Measurements from ENCODE around the gene CYB561. TPM values are rescaled to one million over a fixed set of nuclear protein-coding genes. Genes with fewer than 3 reads are reported as not detected.

The CYB561 gene
- total and polyA plus RNA-seq, 2 donors, result 13.5 to 17.9 TPM

DNA sequence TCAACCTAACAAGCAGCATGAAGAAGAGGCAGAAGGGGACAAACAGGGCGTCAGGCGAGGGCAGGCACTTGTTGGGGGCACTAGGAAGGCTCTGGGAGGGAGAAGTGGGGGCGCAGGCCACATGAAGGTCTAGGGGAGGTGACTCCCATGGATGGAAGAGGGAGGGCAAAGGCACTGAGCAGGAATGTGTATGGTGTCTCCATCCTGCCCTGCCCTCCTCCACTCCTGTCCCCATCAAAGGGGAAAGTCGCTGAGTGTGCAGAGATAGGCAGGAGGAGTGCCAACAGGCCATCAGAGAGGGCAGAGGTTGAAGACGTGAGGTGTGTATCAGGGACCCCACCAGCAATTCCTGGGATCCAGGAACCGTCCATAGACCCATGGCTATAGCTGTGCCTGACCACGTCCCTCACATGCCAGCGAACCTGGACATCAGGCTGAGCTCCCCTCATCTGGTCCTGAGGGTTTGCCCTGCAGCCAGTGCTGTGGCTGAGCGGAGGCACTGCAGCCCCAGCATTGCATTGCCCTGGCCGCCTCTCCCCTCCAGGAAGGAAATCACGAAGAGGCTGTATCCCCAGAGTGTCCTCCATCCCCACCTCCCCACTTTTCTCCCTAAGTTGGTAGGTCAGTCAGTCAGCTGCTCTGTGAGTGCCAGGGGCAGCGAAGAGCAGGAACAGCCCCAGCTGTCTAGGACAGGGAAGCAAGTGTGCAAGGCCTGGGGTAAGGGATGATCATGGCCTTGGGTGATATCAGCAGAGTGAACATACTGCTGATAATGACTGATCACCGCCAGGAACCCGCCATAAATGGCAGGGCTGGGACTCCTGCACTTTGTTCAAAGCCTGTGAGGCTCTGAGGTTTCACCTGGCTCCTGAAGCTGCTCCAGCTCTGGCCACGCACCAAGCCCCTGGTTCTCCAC lies 6.2 kb upstream of the CYB561 start:
- no peak overlapping the region for H3K27ac ChIP-seq (ENCODE audit: low read depth)
- 88% methylated on average over 15 of the region's 15 CpGs for WGBS

DNA sequence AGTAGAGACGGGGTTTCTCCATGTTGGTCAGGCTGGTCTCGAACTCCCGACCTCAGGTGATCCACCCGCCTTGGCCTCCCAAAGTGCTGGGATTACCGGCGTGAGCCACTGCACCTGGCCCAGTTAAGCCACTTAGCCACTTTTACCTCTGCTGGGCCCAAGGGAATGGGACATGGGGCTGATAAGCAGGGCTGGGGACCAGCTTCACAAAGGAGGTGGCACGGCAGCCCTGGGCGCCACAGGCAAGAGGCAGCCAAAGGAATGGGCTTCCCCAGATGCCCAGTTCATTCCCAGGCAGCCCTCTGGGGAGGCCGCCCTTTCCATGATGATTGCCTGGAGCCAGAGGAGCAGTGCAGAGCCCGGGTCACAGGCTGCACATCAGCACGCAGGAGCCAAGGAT lies 5.0 kb upstream of the CYB561 start:
- no peak for DNase-seq (ENCODE audit: extremely low spot score)
- Histone ChIP-seq H3K27ac (ENCODE audit: low read depth) (no peak overlapping the region), H3K36me3 (ENCODE audit: insufficient read depth) (no peaks in the 10 kb centered on the region), H3K4me1 (ENCODE audit: insufficient read depth) (no peaks in the 10 kb centered on the region), H3K4me3 (ENCODE audit: low read depth, low read length) (no peak overlapping the region)
- 93% methylated on average over 11 of the region's 11 CpGs for WGBS

More for the DNA sequence above, 6.2 kb upstream of the CYB561 start:
- Histone ChIP-seq H3K4me1 (ENCODE audit: insufficient read depth) (no peaks in the 10 kb centered on the region), H3K4me3 (ENCODE audit: low read depth, low read length) (no peak overlapping the region), H3K36me3 (ENCODE audit: insufficient read depth) (no peaks in the 10 kb centered on the region)
- no peak for DNase-seq (ENCODE audit: extremely low spot score)

DNA sequence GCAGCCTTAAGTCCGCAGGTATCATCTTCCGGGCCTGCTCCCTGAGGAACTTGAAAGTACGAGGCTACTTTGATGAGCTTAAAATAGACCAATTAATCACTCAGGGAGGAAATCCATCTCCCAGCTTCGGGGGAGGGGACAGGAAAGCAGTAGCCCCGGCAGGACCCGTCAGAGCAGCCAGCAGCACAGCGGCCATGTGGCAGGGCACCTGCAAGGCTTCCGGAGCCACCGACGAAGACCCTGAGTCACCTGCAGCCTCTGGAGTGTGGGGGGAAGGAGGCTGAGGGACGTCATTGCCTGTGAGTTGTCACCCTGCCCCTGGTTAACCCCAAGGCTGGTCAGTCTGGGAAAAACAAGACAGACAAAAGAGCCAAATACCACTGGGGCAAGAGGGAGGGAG lies 4.4 kb upstream of the CYB561 start:
- Histone ChIP-seq H3K4me1 (ENCODE audit: insufficient read depth) (no peaks in the 10 kb centered on the region), H3K36me3 (ENCODE audit: insufficient read depth) (no peaks in the 10 kb centered on the region), H3K4me3 (ENCODE audit: low read depth, low read length) (no peak overlapping the region), H3K27ac (ENCODE audit: low read depth) (no peak overlapping the region)
- DNase-seq (ENCODE audit: extremely low spot score), result no peak
- WGBS, result 51% methylated on average over 11 of the region's 11 CpGs

DNA sequence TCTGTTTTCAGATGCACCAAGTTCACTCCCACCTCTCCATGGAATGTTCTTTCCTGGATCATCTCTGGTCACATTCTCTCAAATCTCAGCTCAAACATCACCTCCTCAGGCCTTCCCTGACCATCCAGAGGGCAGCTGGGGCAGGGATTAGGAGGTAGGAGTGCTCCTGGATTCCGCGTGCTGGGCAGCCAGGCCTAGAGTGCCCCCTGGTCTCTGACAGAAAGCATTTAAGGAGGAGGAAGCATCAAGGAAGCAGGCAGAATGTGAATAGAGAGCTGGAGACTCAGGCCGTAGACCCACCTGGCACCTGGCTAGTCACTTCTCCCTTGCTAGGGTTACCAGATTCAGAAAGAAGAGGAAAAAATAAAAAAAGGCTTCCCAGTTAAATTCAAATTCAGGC lies 2.5 kb upstream of the CYB561 start:
- no peak overlapping the region for H3K4me3 ChIP-seq (ENCODE audit: low read depth, low read length)
- DNase-seq (ENCODE audit: extremely low spot score), result no peak

DNA sequence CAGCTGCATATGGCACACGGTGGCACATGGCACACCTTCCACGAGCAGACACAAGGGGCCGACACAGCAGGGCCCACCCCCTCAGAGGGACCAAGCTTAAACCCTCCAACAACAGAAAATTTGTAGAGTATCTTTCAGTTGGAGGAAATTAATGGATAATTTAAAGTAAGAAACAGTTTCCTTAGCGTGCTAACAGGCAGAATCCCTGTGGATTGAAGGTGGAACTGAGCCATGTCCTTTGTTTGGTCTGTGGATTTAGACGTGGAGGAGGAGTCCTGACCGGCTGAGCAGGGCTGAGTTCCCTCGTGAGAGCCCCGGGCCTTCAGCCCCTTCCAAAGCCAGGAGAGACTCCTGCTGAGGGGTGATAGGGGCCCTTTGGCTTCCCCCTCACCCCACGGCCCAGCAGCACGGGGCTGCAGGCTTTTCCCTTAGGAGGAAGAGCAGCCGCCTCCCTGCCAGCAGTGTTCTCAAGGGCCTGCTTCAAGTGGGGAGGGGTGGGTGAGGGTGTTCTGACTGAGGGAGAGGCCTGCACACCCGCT lies 1.4 kb upstream of the CYB561 start:
- H3K4me3 ChIP-seq (ENCODE audit: low read depth, low read length), result no peak overlapping the region
- no peaks in the 10 kb centered on the region for H3K4me1 ChIP-seq (ENCODE audit: insufficient read depth)
- WGBS, result 34% methylated on average over 12 of the region's 12 CpGs
- H3K27ac ChIP-seq (ENCODE audit: low read depth), result peak overlapping the region; percentile 52
- H3K36me3 ChIP-seq (ENCODE audit: insufficient read depth), result no peaks in the 10 kb centered on the region
- no peak for DNase-seq (ENCODE audit: extremely low spot score)

More for the DNA sequence above, 2.5 kb upstream of the CYB561 start:
- no peaks in the 10 kb centered on the region for H3K36me3 ChIP-seq (ENCODE audit: insufficient read depth)
- WGBS, result 95% methylated on average over 3 of the region's 3 CpGs
- H3K27ac ChIP-seq (ENCODE audit: low read depth), result no peak overlapping the region
- no peaks in the 10 kb centered on the region for H3K4me1 ChIP-seq (ENCODE audit: insufficient read depth)

DNA sequence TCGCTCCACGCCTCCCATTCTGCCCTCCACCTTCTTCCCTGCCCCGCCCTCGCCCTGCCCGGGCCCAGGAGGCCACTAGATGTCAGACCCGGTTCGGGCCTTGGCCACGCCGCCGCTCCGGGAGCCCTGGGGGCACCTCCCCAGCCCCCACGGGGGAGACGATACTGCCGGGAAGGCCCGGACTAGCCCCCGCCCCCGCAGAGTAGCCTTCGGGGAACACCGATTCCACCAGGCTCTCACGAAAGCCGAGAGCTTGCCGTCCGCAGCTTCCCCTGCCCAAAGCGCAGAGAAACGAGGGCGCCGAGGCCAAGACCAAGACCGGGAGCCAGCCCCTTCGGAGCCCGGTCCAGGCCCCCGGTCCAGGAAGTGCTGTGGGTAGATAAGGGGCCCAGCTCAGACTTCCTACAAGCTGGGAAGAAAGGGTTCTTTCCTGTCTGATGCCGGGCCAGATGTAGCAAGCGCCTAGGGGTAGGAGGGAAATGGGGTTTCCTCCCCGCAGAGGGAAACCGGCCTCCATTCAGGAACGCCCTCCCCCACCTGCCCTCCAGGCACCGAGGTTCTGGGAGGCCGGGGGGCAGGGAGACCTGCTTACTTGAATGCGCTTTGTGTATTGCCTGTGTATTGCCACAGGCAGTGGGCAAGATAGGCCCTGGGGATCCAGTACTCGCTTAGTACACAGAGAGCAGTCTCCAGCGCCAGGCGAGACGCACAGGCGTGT lies 806 bp upstream of the CYB561 start:
- 25% methylated on average over 44 of the region's 44 CpGs for WGBS
- peak overlapping the region; percentile 67 for H3K4me3 ChIP-seq (ENCODE audit: low read depth, low read length)
- DNase-seq (ENCODE audit: extremely low spot score), result no peak
- peak overlapping the region; percentile 51 for H3K27ac ChIP-seq (ENCODE audit: low read depth)
- H3K36me3 ChIP-seq (ENCODE audit: insufficient read depth), result no peaks in the 10 kb centered on the region
- H3K4me1 ChIP-seq (ENCODE audit: insufficient read depth), result no peaks in the 10 kb centered on the region

DNA sequence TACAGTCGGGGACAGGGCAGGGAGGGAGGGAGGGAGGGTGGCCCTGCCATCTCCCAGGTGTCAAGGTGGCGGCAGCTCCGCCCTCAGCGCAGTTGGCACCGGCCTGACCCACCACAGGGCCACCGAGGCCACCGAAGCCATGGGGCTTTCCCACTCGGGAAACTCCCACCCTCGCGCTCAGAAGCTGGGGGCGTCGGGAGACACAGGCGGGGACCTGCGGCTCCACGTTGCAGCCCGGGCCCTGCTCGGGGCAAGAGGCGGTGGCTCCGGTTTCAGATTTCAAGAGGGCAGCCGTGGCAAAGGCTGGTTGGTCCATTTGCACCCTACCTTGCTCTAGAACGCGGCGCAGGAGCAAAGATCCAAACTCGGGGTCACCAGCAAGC lies 544 bp downstream of the CYB561 start:
- H3K36me3 ChIP-seq (ENCODE audit: insufficient read depth), result no peaks in the 10 kb centered on the region
- no peaks in the 10 kb centered on the region for H3K4me1 ChIP-seq (ENCODE audit: insufficient read depth)
- WGBS, result 7% methylated on average over 24 of the region's 24 CpGs
- DNase-seq (ENCODE audit: extremely low spot score), result no peak
- H3K4me3 ChIP-seq (ENCODE audit: low read depth, low read length), result peak overlapping the region; percentile 67
- no peak overlapping the region for H3K27ac ChIP-seq (ENCODE audit: low read depth)

DNA sequence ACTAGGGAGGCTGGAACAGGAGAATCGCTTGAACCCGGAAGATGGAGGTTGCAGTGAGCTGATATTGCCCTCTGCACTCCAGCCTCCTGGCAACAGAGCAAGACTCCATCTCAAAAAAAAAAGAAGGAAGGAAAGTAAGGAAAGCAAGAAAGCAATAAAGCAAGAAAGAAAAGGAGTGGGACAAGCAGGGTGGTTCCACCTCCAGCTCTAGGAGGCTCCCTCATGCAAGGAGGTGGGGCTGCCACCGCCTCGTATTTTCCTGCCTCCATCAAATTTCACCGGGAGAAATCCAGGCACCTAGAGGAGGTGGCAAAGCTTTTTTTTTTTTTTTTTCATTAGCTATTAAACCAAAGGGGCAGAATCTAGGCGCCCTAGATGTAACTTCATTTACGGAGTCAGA lies 1.0 kb downstream of the CYB561 start:
- no peaks in the 10 kb centered on the region for H3K4me1 ChIP-seq (ENCODE audit: insufficient read depth)
- H3K27ac ChIP-seq (ENCODE audit: low read depth), result no peak overlapping the region
- H3K4me3 ChIP-seq (ENCODE audit: low read depth, low read length), result no peak overlapping the region
- WGBS, result 70% methylated on average over 7 of the region's 7 CpGs
- no peak for DNase-seq (ENCODE audit: extremely low spot score)
- no peaks in the 10 kb centered on the region for H3K36me3 ChIP-seq (ENCODE audit: insufficient read depth)

DNA sequence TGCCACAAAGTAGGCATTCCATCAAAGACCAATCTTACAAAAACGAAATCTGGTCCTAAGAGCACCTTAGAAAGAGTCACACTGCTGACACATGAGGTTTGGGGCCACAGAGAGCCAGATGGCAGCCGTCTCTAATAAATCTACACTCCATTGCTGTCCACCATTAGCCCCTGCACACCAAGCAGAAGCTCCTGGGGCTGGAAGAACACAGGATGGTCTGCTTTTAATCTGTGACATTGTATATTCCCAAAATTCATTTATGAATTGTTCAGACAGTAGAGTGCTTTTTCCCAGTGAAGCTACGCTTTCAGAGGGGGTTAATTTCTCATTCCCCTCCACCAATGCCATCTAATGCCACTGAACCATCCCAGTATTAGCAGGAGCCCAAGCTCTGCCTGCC lies 1.6 kb downstream of the CYB561 start:
- WGBS, result 84% methylated on average over 3 of the region's 3 CpGs

DNA sequence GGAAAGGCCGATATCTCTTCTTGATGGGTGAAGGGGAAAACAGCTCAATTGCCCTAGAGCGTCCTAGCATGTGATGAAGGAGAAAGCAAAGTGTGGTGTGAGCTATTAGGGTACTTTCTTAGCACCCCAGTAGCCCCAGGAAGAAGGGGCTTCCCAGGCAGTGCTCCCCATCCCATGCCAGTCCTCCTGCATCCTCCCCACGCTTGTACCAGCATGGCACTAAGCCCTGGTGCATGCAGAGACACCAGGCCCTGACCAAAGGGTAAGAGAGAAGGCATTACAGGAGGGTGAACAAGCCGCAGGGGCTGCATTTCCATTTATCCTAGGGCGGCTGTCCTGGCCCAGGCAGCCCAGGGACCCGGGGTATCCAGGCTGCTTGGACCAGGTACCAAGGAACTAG lies 3.1 kb downstream of the CYB561 start:
- no peak for DNase-seq (ENCODE audit: extremely low spot score)
- no peak overlapping the region for H3K27ac ChIP-seq (ENCODE audit: low read depth)
- H3K4me1 ChIP-seq (ENCODE audit: insufficient read depth), result no peaks in the 10 kb centered on the region
- no peak overlapping the region for H3K4me3 ChIP-seq (ENCODE audit: low read depth, low read length)
- no peaks in the 10 kb centered on the region for H3K36me3 ChIP-seq (ENCODE audit: insufficient read depth)
- 89% methylated on average over 6 of the region's 6 CpGs for WGBS

More for the DNA sequence above, 1.6 kb downstream of the CYB561 start:
- no peaks in the 10 kb centered on the region for H3K4me1 ChIP-seq (ENCODE audit: insufficient read depth)
- no peak overlapping the region for H3K27ac ChIP-seq (ENCODE audit: low read depth)
- no peaks in the 10 kb centered on the region for H3K36me3 ChIP-seq (ENCODE audit: insufficient read depth)
- no peak overlapping the region for H3K4me3 ChIP-seq (ENCODE audit: low read depth, low read length)
- no peak for DNase-seq (ENCODE audit: extremely low spot score)

DNA sequence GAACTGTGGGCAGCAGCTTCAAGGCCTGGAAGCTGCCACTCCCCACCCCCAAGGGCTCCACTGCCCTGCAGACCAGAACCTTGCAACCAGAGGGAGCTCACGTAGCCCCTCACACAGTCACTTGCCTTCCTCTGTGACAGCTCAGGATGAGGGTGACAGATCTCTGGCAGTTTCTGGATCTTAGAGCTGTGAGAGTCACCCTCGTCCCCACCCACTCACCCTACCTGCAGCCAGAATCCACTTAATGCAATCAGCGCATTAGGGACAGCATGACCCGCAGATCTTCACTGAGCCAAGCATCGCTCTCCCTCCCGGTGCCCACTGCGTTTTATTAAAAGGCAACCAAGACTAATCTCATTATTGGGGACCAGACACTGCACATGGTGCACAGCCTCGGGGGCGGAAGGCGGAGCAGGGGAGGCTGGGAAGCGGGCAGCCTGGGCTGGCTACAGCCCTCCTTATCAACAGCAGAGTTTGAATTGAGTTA lies 3.5 kb downstream of the CYB561 start:
- no peak for DNase-seq (ENCODE audit: extremely low spot score)
- Histone ChIP-seq H3K4me3 (ENCODE audit: low read depth, low read length) (no peak overlapping the region), H3K36me3 (ENCODE audit: insufficient read depth) (no peaks in the 10 kb centered on the region), H3K4me1 (ENCODE audit: insufficient read depth) (no peaks in the 10 kb centered on the region), H3K27ac (ENCODE audit: low read depth) (no peak overlapping the region)
- WGBS, result 80% methylated on average over 11 of the region's 11 CpGs

DNA sequence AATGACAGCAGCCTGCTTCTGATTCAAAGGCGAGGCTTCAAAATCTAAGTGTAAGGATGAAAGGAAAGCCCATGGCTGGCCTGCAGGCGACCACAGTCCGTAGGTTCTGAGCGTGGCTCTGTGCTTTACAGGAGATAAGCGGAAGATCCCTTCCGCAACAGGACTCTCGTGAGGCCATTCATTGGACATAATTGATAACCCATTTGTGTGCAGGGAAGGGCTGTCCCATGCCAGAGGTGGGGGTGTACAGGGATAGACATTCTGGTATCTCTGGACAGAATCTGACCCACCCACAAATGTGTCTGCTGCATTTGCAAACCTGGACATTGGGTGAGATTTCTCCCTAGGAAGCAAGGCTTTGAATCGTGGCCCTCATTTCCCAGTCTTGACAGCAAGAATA lies 4.0 kb downstream of the CYB561 start:
- Histone ChIP-seq H3K4me3 (ENCODE audit: low read depth, low read length) (no peak overlapping the region), H3K36me3 (ENCODE audit: insufficient read depth) (no peaks in the 10 kb centered on the region), H3K4me1 (ENCODE audit: insufficient read depth) (no peaks in the 10 kb centered on the region), H3K27ac (ENCODE audit: low read depth) (no peak overlapping the region)
- DNase-seq (ENCODE audit: extremely low spot score), result no peak
- WGBS, result 93% methylated on average over 8 of the region's 8 CpGs

DNA sequence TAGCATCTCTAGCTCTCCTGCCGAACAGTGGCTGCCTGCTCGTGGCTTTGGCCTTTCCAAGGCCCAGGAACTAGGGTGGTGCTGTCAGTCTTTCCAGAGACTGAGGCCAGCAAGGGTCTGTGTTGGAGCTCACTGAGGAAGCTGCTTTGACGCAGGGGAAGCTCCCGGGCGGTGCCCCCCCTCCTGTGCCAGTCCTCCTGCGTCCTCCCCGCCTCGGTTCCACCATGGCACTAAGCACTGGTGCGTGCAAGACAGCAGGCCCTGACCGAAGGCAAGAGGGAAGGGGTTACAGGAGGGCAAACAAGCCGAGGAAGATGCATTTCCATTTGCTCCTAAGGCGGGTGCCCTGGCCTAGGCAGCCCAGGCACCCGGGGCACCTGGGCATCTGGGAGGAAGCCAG lies 4.5 kb downstream of the CYB561 start:
- Histone ChIP-seq H3K4me3 (ENCODE audit: low read depth, low read length) (no peak overlapping the region), H3K27ac (ENCODE audit: low read depth) (no peak overlapping the region), H3K4me1 (ENCODE audit: insufficient read depth) (no peaks in the 10 kb centered on the region), H3K36me3 (ENCODE audit: insufficient read depth) (no peaks in the 10 kb centered on the region)
- DNase-seq (ENCODE audit: extremely low spot score), result no peak
- 94% methylated on average over 13 of the region's 13 CpGs for WGBS
